GM12878 (cell line): ENCODE measurements around the gene PLK5. TPM values are rescaled to one million over a fixed set of nuclear protein-coding genes. Genes with fewer than 3 reads are reported as not detected.

Experiments
- ATAC-seq: fragments of 200-7000 bp; cut with Tn5 transposase; 3 replicates; pipeline ENCODE4 v1.9.1; 2020; ENCODE audit warnings: mild to moderate bottlenecking, moderate library complexity
- BruUV-seq: library from RNA; stranded (reverse); fragments of 400-500 nt; replicated peaks from 2 replicates; lab custom pipeline; 2021; lab: Mats Ljungman, UMichigan
- CTCF ChIA-PET: fragments of 300-600 bp; sonication (Branson Sonifier 250); formaldehyde crosslinking; extraction: SDS; loops from one replicate; lab custom pipeline; 2021; ENCODE audit warnings: inconsistent platforms; lab: Yijun Ruan, JAX
- POLR2A ChIA-PET: fragments of 350-600 bp; formaldehyde crosslinking; extraction: SDS; loops from one replicate; lab custom pipeline; 2021; ENCODE audit warnings: inconsistent platforms; lab: Charles Lee
- RAD21 ChIA-PET: fragments of 300-600 bp; sonication (Branson Sonifier 250); formaldehyde crosslinking; loops from one replicate; lab custom pipeline; 2023; ENCODE audit warnings: antibody characterized with exemption; ENCODE audit not compliant: unreplicated experiment; lab: Charles Lee
- SMC1A ChIA-PET: fragments of 300-600 bp; sonication (Branson Sonifier 250); formaldehyde crosslinking; loops from one replicate; lab custom pipeline; 2023; ENCODE audit not compliant: unreplicated experiment, uncharacterized antibody; lab: Charles Lee
- DNase-seq: peaks from one replicate; pipeline ENCODE4 v3.0.0-alpha.2; 2011; ENCODE audit warnings: low read depth, low spot score
- FAIRE-seq: peaks from 3 replicates; lab custom pipeline; 2011; peaks lifted over from hg19 to GRCh38; lab: Jason Lieb, UNC
- H2AFZ ChIP-seq: 2 replicates; pipeline ENCODE4 v1.6.0; 2011; ENCODE audit warnings: low read depth, low read length, control low read depth; ENCODE audit not compliant: control insufficient read depth
- H3K27ac ChIP-seq: 2 replicates; pipeline ENCODE4 v1.5.1; 2011; ENCODE audit warnings: control low read depth; ENCODE audit not compliant: control insufficient read depth, insufficient read depth
- H3K27me3 ChIP-seq, 2 experiments: replicated peaks in 1 of 2; 2 replicates each; pipeline versions ENCODE4 v1.6.0 to v1.6.1; 2011; ENCODE audit warnings: low read length in 1 of 2; ENCODE audit not compliant: control insufficient read depth in 2 of 2, insufficient read depth in 2 of 2
- H3K36me3 ChIP-seq, 2 experiments: 2 replicates each; pipeline ENCODE4 v1.5.1; 2011; ENCODE audit warnings: low read length in 1 of 2; ENCODE audit not compliant: control insufficient read depth in 2 of 2, insufficient read depth in 2 of 2
- H3K4me1 ChIP-seq: 2 replicates; pipeline ENCODE4 v1.6.1; 2011; ENCODE audit warnings: mild to moderate bottlenecking, low read length, moderate library complexity, mixed read lengths; ENCODE audit not compliant: control insufficient read depth, insufficient read depth
- H3K4me2 ChIP-seq: 2 replicates; pipeline ENCODE4 v1.6.0; 2011; ENCODE audit warnings: control low read depth; ENCODE audit not compliant: control insufficient read depth, insufficient read depth
- H3K4me3 ChIP-seq: fragments of 200-600 bp; sonication (generic); 2 replicates; pipeline ENCODE4 v1.5.1; 2016
- H3K79me2 ChIP-seq: 2 replicates; pipeline ENCODE4 v1.6.0; 2011; ENCODE audit warnings: low read length; ENCODE audit not compliant: control insufficient read depth, insufficient read depth
- H3K9ac ChIP-seq: 2 replicates; pipeline ENCODE4 v1.8.0; 2011; ENCODE audit warnings: low read length, control low read depth, mixed read lengths; ENCODE audit not compliant: control insufficient read depth, insufficient read depth
- H3K9me3 ChIP-seq: replicated peaks from 3 replicates; pipeline ENCODE4 v1.5.1; 2011; ENCODE audit warnings: mild to moderate bottlenecking, low read length; ENCODE audit not compliant: control insufficient read depth, insufficient read depth
- H4K20me1 ChIP-seq: 2 replicates; pipeline ENCODE4 v1.6.0; 2011; ENCODE audit not compliant: control insufficient read depth, insufficient read depth
- ATF7 ChIP-seq: fragments of 450-650 bp; IDR thresholded peaks from 2 replicates; pipeline ENCODE4 v1.6.1; 2016; ENCODE audit warnings: low read depth, mild to moderate bottlenecking
- BMI1 ChIP-seq: fragments of 450-650 bp; IDR thresholded peaks from 2 replicates; pipeline ENCODE4 v1.6.1; 2016; ENCODE audit warnings: mild to moderate bottlenecking, moderate library complexity, borderline replicate concordance
- E2F4 ChIP-seq: IDR thresholded peaks from 2 replicates; pipeline ENCODE4 v1.6.1; 2012; ENCODE audit warnings: low read depth, low read length, improper control_type of control experiment
- ETV6 ChIP-seq, 2 experiments: fragments of 450-650 bp in 1 of 2; IDR thresholded peaks in 1 of 2; conservative IDR thresholded peaks in 1 of 2; 2 replicates each; pipeline ENCODE4 v1.6.1; 2014; ENCODE audit warnings: antibody characterized with exemption in 1 of 2, borderline replicate concordance in 1 of 2, low read depth in 1 of 2, mild to moderate bottlenecking in 1 of 2, moderate library complexity in 1 of 2
- RB1 ChIP-seq: fragments of 450-650 bp; formaldehyde crosslinking; IDR thresholded peaks from 2 replicates; pipeline ENCODE4 v1.6.1; 2017; ENCODE audit warnings: mild to moderate bottlenecking, borderline replicate concordance
- SPI1 ChIP-seq: IDR thresholded peaks from 2 replicates; pipeline ENCODE4 v1.6.1; 2011; ENCODE audit warnings: low read depth, mild to moderate bottlenecking, low read length, moderate library complexity, borderline replicate concordance; ENCODE audit not compliant: insufficient read depth
- USF1 ChIP-seq: IDR thresholded peaks from 2 replicates; pipeline ENCODE4 v1.6.1; 2011; ENCODE audit warnings: borderline replicate concordance, low read depth, mild to moderate bottlenecking, moderate library complexity, mixed read lengths, low read length; ENCODE audit not compliant: insufficient read depth; ENCODE audit errors: extremely low read length
- WGBS: methylation state at CpG from one replicate; pipeline ENCODE4 v1.1.6; 2016; ENCODE audit warnings: low lambda C conversion rate; ENCODE audit not compliant: insufficient replicate concordance, insufficient coverage; ENCODE audit errors: missing lambda C conversion rate; 5-methylcytosine and 5-hydroxymethylcytosine counted together
- in situ Hi-C: fragments of 300-500 bp; cut with MboI; formaldehyde crosslinking; loops from 9 replicates; pipeline ENCODE4 v1.14.3; 2018; ENCODE audit warnings: mixed read lengths
- intact Hi-C: fragments of 100-400 bp; cut with micrococcal nuclease; formaldehyde crosslinking; loops from one replicate; pipeline ENCODE4 v1.14.2; 2022; ENCODE audit not compliant: unreplicated experiment
- polyA plus RNA-seq, 11 experiments: library from polyadenylated mRNA; depleted of rRNA in 4 of 11; unstranded in 6 of 11; stranded (reverse) in 5 of 11; fragments of >200 nt; fragmentation: Nextera tagmentation in 4 of 11; fragmentation: Illumina TruSeq in 1 of 11; extraction: Ambion mirVana in 4 of 11; extraction: Trizol in 1 of 11; gene quantifications; 1 replicate in 1 of 11; 2 replicates in 10 of 11; pipeline versions ENCODE4 v1.2.1 to v1.2.3, GENCODE V29; 2011 to 2016; ENCODE audit warnings: inconsistent platforms in 2 of 11, missing spikeins in 2 of 11, low read depth in 1 of 11
- total RNA-seq, 4 experiments: library from RNA; depleted of rRNA in 3 of 4; stranded (reverse); fragments of >200 nt in 3 of 4; fragmentation: Illumina TruSeq in 1 of 4; extraction: Trizol in 1 of 4; gene quantifications; 2 replicates each; pipeline versions ENCODE4 v1.2.1 to v1.2.3, GENCODE V29; 2013 to 2021
- TF ChIP-seq, protein P1 (sequence below): fragments of 450-650 bp; IDR thresholded peaks from 2 replicates; pipeline ENCODE4 v1.6.1; 2018; ENCODE audit warnings: borderline replicate concordance, mild to moderate bottlenecking; ENCODE audit not compliant: partially characterized antibody

PLK5 gene
- total and polyA plus RNA-seq, 10 of the 15 experiments (the other 5 are each of a cell fraction or from before 2014, with no cell fraction given) = 0.13 TPM; not detected in 9

DNA sequence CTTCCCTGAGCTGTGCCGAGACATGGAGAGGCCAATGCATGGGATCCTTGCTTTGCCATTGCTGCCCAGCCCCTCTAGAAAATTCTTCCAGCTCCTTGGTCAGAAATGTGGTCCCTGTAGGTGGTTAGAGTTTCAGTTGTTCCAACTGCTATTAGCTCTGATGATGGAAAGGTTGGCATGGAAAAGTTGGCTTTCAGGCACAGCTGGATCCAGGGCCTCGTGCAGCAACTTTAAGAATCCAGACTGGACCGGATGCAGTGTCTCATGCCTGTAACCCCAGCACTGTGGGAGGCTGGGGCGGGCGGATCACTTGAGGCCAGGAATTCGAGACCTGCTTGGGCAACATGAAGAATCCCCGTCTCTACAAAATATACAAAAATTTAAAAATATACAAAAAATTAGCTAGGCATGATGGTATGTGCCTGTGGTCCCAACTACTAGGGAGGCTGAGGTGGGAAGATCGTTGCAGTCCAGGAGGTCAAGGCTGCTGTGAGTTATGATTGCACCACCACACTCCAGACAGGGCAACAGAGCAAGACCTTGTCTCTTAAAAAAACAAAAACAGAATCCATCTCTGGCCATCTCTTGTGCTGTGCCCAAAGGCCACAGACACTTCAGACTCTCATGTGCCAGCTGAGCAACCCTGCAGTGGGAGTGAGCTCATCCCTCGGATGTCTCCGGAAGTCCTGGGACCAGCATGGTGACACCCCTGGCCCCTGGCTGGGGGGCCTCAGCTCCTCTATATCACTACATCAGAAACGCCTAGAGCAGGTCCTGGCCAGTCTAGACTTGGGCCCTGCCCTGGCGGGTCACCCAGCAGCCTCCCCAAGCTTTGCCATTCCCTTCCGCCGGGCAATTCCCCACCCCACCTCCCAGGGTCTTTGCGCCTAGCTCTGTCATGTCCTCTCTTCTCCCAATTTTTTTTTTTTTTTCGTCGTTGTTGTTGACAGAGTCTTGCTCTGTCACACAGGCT lies 27.5 kb downstream of the PLK5 start:
- H3K27me3 ChIP-seq = no peaks in the 10 kb centered on the region
- BruUV-seq = no TSS peak

DNA sequence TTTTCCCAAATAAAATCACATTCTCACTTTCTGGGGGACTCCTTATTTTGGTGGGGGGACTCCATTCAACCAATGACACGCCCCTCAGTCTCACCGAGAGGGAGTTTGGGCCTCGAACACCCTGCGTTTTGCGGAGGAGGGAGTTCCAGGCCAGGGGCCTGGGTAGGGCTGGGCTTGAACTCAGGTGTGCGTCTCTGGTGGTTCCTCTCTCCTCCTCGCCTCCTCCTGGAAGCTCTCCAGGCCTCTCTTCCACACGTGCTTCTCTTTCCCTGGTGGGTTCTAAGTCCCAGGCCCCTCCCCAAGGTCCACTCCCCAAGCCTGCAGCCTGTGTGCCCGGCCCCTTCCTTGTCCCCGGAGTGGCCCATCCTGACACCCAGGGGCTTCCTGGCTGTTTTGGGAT lies 29.5 kb downstream of the PLK5 start:
- no TSS peak for BruUV-seq
- H3K79me2 ChIP-seq = no peaks in the 10 kb centered on the region
- no peak overlapping the region for H3K9ac ChIP-seq
- no peaks in the 10 kb centered on the region for H3K9me3 ChIP-seq
- no peak overlapping the region for H3K4me3 ChIP-seq
- RAD21 ChIA-PET = no interaction called here
- no peak overlapping the region for H2AFZ ChIP-seq
- SMC1A ChIA-PET = no interaction called here
- no peaks in the 10 kb centered on the region for H3K4me1 ChIP-seq
- no peak overlapping the region for H3K4me2 ChIP-seq
- no peaks in the 10 kb centered on the region for H3K36me3 ChIP-seq
- CTCF ChIA-PET = no interaction called here
- H3K27me3 ChIP-seq = no peaks in the 10 kb centered on the region
- H4K20me1 ChIP-seq = no peaks in the 10 kb centered on the region
- POLR2A ChIA-PET = no interaction called here
- DNase-seq = no peak
- 70% methylated on average over 9 of the region's 10 CpGs for WGBS
- ATAC-seq = no peak
- no peak overlapping the region for H3K27ac ChIP-seq
- intact Hi-C loops (no loop called here), in situ Hi-C loops (no loop called here)
- no peak for FAIRE-seq
- TF ChIP-seq ATF7 = no peak
- TF ChIP-seq, protein P1, sequence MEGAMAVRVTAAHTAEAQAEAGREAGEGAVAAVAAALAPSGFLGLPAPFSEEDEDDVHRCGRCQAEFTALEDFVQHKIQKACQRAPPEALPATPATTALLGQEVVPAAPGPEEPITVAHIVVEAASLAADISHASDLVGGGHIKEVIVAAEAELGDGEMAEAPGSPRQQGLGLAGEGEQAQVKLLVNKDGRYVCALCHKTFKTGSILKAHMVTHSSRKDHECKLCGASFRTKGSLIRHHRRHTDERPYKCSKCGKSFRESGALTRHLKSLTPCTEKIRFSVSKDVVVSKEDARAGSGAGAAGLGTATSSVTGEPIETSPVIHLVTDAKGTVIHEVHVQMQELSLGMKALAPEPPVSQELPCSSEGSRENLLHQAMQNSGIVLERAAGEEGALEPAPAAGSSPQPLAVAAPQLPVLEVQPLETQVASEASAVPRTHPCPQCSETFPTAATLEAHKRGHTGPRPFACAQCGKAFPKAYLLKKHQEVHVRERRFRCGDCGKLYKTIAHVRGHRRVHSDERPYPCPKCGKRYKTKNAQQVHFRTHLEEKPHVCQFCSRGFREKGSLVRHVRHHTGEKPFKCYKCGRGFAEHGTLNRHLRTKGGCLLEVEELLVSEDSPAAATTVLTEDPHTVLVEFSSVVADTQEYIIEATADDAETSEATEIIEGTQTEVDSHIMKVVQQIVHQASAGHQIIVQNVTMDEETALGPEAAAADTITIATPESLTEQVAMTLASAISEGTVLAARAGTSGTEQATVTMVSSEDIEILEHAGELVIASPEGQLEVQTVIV = no peak
- TF ChIP-seq BMI1 = no peak
- no peak for TF ChIP-seq SPI1
- no peak for TF ChIP-seq ETV6 (conservative IDR thresholded peaks at IDR 0.05 in 1 of 2, IDR thresholded peaks at IDR 0.05 in 1 of 2; ENCODE audit: borderline replicate concordance in 1 of 2, low read depth in 1 of 2)
- no peak for TF ChIP-seq USF1
- TF ChIP-seq E2F4 = no peak

More for the DNA sequence above, 27.5 kb downstream of the PLK5 start:
- ATAC-seq (no peak), FAIRE-seq (no peak), DNase-seq (no peak)
- H3K4me3 ChIP-seq = no peak overlapping the region
- ChIA-PET POLR2A (no interaction called here), SMC1A (no interaction called here)
- WGBS = 58% methylated on average over 17 of the region's 17 CpGs
- H4K20me1 ChIP-seq = no peaks in the 10 kb centered on the region
- no peaks in the 10 kb centered on the region for H3K36me3 ChIP-seq
- no peaks in the 10 kb centered on the region for H3K9me3 ChIP-seq
- no peak overlapping the region for H3K9ac ChIP-seq
- no peak overlapping the region for H2AFZ ChIP-seq
- H3K4me2 ChIP-seq = no peak overlapping the region
- H3K4me1 ChIP-seq = no peaks in the 10 kb centered on the region
- no peak overlapping the region for H3K27ac ChIP-seq
- TF ChIP-seq RB1 = no peak
- TF ChIP-seq, all 136 proteins: peak for 0
- in situ Hi-C loops = no loop called here
- ChIA-PET RAD21 (no interaction called here), CTCF (interaction anchor here (1.2 kb wide), 1 partner anchor 121 kb away, joined by 4 read pairs; no protein-coding TSS in a partner anchor)
- no peaks in the 10 kb centered on the region for H3K79me2 ChIP-seq
- intact Hi-C loops = no loop called here
